NCI-H345 (cell line): ENCODE data around the gene CD37.
A peak's percentile ranks its signal among the peaks of the same experiment; 100 is the strongest.
"Not testable (repeated sequence)": the region's sequence is repeated elsewhere in the genome, so short reads cannot be mapped to it uniquely, and the experiment has no call there.

Source experiments
- DNase-seq: peaks from one replicate; lab custom pipeline; 2025; lab: John Stamatoyannopoulos, UW

CD37 gene

GRCh38 chr19:49328741-49329140 is 6.5 kb upstream of the CD37 start:
- DNase-seq = no peak

- DNase-seq = not testable (repeated sequence)
These were observed 4.0 kb upstream of the CD37 start for GRCh38 chr19:49331187-49331586.

GRCh38 chr19:49331616-49332055 is 3.6 kb upstream of the CD37 start:
- no peak for DNase-seq

- DNase-seq = not testable (repeated sequence)
These were observed 2.4 kb upstream of the CD37 start for GRCh38 chr19:49332691-49333417.

GRCh38 chr19:49333418-49333805 is 1.8 kb upstream of the CD37 start:
- no peak for DNase-seq

GRCh38 chr19:49333811-49334288 is 1.4 kb upstream of the CD37 start:
- no peak for DNase-seq

- no peak for DNase-seq
These were observed 727 bp downstream of the CD37 start for GRCh38 chr19:49335784-49336481.

GRCh38 chr19:49336482-49337266 is 1.5 kb downstream of the CD37 start:
- DNase-seq = no peak

GRCh38 chr19:49337267-49338022 is 2.2 kb downstream of the CD37 start:
- no peak for DNase-seq

- DNase-seq = no peak
These were observed 2.9 kb downstream of the CD37 start for GRCh38 chr19:49338023-49338677.

GRCh38 chr19:49338691-49339300 is 3.6 kb downstream of the CD37 start:
- DNase-seq = peak; percentile 38

GRCh38 chr19:49339301-49340068 is 4.3 kb downstream of the CD37 start:
- peak; percentile 60 for DNase-seq

- DNase-seq = peak; percentile 70
These were observed 5.1 kb downstream of the CD37 start for GRCh38 chr19:49340069-49340864.

- no peak for DNase-seq
These were observed 5.9 kb downstream of the CD37 start for GRCh38 chr19:49340865-49341718.

- no peak for DNase-seq
These were observed 7.1 kb downstream of the CD37 start for GRCh38 chr19:49342291-49342721.

- DNase-seq = no peak
These were observed 7.9 kb downstream of the CD37 start for GRCh38 chr19:49343123-49343522.

GRCh38 chr19:49344505-49345423 is 9.6 kb downstream of the CD37 start:
- no peak for DNase-seq
